Measurements from ENCODE around the gene COQ2.
"Not testable (repeated sequence)": the region's sequence is repeated elsewhere in the genome, so short reads cannot be mapped to it uniquely, and the experiment has no call there.

Gene COQ2, protein sequence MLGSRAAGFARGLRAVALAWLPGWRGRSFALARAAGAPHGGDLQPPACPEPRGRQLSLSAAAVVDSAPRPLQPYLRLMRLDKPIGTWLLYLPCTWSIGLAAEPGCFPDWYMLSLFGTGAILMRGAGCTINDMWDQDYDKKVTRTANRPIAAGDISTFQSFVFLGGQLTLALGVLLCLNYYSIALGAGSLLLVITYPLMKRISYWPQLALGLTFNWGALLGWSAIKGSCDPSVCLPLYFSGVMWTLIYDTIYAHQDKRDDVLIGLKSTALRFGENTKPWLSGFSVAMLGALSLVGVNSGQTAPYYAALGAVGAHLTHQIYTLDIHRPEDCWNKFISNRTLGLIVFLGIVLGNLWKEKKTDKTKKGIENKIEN

DNA sequence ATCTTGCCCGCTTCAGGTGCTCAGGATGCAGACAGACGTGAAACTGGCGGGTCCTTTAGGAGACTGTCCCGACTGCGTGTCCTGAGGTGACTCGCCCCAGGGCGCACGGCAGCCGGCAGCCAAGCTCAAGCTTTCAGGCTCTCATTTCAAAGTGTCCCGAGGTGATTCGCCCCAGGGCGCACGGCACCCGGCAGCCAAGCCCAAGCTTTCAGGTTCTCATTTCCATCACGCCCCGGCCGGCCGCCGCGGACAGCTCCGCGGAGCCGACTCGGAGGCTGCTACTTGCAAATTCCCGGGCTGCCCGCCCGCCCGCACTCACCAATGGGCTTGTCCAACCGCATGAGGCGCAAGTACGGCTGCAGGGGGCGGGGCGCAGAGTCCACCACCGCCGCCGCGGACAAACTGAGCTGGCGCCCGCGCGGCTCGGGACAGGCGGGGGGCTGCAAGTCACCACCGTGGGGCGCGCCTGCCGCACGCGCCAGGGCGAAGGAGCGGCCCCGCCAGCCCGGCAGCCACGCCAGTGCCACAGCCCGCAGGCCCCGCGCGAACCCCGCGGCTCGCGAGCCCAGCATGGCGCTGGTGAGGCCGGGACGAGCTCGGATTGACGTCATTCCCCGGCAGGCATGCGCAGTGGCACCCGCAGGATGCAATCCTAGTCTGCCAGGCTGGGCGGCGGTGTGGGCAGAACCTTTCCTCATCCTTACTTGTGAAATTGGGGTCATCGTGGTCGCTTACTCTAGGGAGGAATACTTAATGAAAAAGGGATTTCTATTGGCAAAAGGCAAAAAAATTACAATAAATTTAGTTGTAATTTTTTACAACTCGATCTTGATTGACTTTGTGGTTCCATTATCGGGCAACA is at the start of gene COQ2:
Gene COQ2 (minus strand): TSS at position 606 of the 862 bp plus-strand sequence. CDS start 34 bp downstream, at position 572.
- in situ Hi-C loops (cut with MboI; ENCODE audit: low pct_unique_long_range_greater_than_20kb, low sequenced_read_pairs), result no loop called here

DNA sequence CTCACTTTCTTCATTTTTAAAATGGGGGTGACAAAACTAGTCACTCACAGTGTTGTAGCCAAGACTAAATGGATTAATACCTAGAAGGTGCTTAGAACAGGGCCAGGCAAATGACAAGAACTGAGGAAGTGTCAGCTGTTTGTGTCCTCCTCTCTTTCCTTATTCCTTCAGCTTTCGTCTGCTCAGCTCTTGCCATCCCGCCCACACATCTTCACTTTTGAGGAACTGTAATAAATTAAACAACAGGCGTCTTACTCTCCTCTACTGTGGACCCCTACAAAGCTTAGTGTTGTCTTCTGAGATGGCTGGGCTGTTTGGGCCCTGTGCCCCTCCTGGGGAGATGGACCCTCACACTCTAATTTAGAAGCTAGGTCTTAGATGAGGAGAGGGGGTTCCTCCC is 47.4 kb upstream of the COQ2 start:
- in situ Hi-C loops (cut with MboI; ENCODE audit: low pct_unique_long_range_greater_than_20kb, low sequenced_read_pairs), result no loop called here
- DNase-seq, result peak; percentile 51

More for the DNA sequence above, at the start of gene COQ2:
- DNase-seq, result peak; percentile 91

DNA sequence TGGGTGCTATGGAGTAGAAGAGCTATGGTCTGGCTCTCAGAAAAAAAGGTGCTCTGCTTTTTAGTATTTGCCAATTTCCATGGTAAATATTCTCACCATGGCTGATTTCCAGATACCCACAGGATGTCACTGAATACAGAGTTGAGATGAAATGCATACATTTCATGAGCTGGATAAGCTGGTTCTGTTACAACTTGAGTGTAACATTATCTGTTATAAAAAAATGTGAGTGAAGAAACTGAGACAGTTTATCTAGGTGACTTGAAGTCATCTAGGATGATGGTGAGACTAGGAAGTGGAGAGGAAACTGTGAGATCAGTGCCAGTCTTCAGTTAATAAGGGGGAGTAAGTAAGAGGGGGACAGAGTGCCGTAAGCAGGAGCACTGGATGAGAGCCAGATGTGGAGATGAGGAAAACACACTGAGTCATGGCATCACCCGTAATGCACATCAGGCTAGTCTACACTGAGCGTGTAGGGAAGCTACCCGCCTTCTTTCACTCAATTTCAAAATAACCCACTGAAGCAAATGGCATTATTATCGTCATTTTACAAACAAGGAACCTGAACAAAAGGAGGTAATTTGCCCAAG is 45.0 kb upstream of the COQ2 start:
- in situ Hi-C loops (cut with MboI; ENCODE audit: low pct_unique_long_range_greater_than_20kb, low sequenced_read_pairs), result no loop called here
- no peak for DNase-seq

DNA sequence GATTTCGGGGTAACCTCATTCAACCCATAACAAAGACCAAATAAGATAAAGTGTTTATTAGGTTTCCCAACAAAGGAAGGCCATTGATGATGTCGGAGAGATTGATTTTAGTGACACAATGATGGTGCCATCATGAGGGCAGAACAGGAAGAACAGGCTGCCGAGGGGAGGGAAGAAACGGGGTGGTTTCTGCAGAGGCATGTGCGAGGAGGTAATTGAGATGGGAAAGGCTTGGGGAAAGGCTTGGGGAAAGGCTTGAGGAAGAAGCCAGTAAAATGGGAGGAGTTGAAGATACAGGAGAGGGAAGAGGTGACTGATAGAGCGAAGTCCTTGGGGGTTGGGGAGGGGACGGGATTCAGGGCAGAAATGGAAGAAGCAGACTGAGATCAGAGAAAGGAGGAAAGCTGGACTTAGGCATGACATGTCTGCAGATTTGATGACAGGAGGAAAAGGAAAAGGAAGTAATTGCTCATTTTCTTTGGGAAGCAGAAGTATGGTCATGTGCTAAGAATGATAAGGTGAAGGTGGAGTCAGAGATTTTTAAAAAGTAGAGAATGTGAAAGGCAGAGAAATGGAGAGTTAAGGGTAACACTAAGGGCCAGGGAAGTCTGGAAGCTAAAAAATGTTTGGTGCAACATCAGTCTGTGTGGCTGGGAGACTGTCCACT is 44.1 kb upstream of the COQ2 start:
- in situ Hi-C loops (cut with MboI; ENCODE audit: low pct_unique_long_range_greater_than_20kb, low sequenced_read_pairs), result no loop called here
- peak; percentile 58 for DNase-seq

DNA sequence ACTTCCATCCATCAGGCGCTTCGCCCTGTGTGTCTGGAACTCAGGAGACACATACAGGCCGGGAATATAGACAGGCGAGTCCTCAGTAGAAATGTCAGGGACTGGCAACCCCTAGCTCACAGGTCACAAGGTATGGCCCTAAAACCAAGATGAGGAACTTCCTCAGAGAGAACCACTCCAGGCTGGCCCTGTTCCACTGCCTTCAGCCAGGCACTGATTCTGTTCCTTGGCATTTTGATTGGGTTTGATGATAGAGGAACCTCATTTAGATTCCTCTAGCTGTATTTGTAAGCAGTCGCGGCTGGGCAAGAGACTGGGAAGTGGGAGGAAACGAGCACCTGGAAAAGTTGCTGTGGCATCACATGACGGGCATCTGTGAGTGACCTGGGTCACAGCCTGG is 41.9 kb upstream of the COQ2 start:
- in situ Hi-C loops (cut with MboI; ENCODE audit: low pct_unique_long_range_greater_than_20kb, low sequenced_read_pairs), result no loop called here
- DNase-seq, result no peak

GRCh38 chr4:83325306-83325705 is 40.7 kb upstream of the COQ2 start:
- DNase-seq; in situ Hi-C loops (cut with MboI; ENCODE audit: low pct_unique_long_range_greater_than_20kb, low sequenced_read_pairs): not testable (repeated sequence)

- in situ Hi-C loops (cut with MboI; ENCODE audit: low pct_unique_long_range_greater_than_20kb, low sequenced_read_pairs), result no loop called here
- no peak for DNase-seq
Observed at GRCh38 chr4:83323136-83323535, 38.5 kb upstream of the COQ2 start.

- peak; percentile 83 for DNase-seq
- in situ Hi-C loops (cut with MboI; ENCODE audit: low pct_unique_long_range_greater_than_20kb, low sequenced_read_pairs), result no loop called here
Observed at GRCh38 chr4:83320548-83320947, 36.0 kb upstream of the COQ2 start.

- no peak for DNase-seq
- in situ Hi-C loops (cut with MboI; ENCODE audit: low pct_unique_long_range_greater_than_20kb, low sequenced_read_pairs), result no loop called here
Observed at GRCh38 chr4:83318666-83319065, 34.1 kb upstream of the COQ2 start.

DNA sequence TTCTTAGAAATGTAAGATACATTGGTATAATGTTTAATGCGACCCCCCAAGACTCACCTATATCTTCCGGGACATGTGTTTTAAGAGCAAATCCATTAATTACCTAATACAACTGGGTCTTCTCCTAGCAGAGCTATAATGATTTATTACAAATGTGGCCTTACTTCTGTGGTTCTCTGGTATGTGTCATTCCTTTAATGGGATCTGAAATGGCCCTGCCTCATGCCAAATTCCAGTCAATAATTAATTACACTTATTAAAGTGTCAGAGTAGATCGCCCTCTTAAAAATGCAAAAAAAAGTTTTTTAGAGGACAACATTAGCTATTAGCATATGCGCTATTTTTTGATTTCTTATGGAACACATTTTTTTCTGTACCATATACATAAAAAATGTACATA is 33.1 kb upstream of the COQ2 start:
- DNase-seq, result no peak
- in situ Hi-C loops (cut with MboI; ENCODE audit: low pct_unique_long_range_greater_than_20kb, low sequenced_read_pairs), result no loop called here

GRCh38 chr4:83316459-83317165 is 32.0 kb upstream of the COQ2 start:
- in situ Hi-C loops (cut with MboI; ENCODE audit: low pct_unique_long_range_greater_than_20kb, low sequenced_read_pairs), result no loop called here
- DNase-seq, result peak; percentile 67

DNA sequence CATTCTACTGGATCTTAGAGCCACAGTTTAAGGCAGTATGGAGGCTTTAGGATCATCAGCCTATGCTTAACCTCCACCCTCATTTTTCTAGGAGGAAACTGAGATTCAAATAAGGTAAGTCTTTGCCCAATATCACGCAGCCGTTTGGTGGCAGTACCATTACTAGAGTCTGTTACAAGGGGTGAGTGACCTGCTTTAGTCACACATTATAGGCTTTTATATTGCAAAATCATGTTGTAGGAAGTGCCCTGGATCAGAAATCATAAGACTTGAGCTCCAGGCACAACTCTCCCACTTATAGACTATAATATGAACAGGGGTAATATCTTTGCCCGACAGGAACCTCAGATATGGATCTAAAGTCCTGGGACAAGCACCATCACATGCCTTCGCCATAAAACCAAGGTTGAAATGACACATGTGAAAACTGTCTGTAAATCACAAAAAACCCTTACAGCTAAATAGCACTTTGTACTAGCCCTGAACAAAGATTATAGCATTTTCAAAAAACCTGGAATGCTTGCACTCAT is 30.8 kb upstream of the COQ2 start:
- in situ Hi-C loops (cut with MboI; ENCODE audit: low pct_unique_long_range_greater_than_20kb, low sequenced_read_pairs), result no loop called here

DNA sequence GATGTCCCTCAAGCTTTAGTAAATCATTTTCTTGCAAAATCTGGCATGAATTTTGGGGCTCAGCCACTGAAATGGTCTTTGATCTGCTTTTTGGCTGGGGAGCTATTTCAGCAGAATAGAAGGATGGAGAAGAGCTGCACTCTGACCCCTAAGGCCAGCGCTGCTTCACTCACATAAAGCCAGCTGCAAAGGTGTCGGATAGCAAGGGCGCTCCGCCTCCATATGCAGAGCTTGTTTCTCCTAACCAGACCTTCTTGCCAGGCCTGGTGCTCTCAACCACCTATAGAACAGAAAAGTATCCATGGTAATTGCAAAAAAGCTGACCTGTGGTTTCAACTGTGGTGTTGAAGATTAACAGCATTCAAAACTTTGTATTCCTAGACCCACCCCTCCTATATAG is 24.1 kb upstream of the COQ2 start:
- no peak for DNase-seq
- in situ Hi-C loops (cut with MboI; ENCODE audit: low pct_unique_long_range_greater_than_20kb, low sequenced_read_pairs), result no loop called here

More for the DNA sequence above, 30.8 kb upstream of the COQ2 start:
- DNase-seq, result no peak

- in situ Hi-C loops (cut with MboI; ENCODE audit: low pct_unique_long_range_greater_than_20kb, low sequenced_read_pairs), result no loop called here
Observed at GRCh38 chr4:83307920-83308319, 23.3 kb upstream of the COQ2 start.

DNA sequence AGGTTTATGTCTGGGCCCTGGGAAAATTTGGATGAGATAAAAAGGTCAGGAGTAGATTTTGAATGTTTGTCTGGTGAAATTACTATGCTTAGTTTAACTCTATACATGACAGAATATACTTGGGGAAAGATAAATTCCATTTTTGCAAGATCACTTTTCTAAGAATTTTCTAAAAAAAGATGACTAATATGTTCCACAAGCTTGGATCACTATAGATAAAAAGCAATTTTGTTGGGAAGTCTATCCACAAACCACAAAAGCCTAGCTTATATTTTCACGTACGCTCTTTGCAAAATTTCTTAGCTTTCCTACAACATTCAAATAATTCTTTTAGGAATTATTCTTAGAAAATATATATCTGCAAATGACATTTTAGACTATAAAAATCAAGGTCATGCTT is 20.6 kb upstream of the COQ2 start:
- no peak for DNase-seq
- in situ Hi-C loops (cut with MboI; ENCODE audit: low pct_unique_long_range_greater_than_20kb, low sequenced_read_pairs), result no loop called here

More at GRCh38 chr4:83307920-83308319, 23.3 kb upstream of the COQ2 start:
- DNase-seq, result no peak

DNA sequence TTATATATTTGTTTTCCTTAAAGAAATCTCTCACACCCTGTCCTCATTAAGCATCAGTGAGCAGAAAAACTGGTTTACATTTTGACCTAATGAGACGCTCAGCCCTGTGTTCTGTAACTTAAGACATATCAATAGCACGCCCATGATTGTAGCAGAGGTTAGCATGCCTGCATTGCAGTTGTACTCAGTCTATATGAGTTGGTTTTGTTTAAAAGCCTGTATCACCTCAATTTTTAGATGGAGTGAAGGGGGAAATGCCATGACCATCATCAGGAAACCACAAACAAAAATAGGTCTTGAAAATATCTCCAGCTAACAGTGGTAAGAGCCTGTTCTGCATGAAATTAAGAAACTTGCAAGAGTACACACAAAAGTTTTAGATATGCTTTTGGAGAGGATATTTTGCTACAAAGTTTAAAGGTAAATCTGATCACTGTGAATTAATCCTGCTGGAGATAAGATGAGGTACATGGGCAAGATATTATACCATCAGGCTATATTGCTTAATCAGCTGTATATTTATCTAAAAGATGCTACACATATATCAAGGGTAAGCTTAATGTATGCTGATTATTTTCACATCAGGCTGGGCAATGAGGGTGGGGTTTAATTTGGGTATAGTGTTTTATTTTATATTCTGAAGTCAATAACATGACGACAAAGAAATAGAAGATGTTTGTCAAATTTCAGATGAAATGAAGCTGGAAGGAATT is 13.1 kb upstream of the COQ2 start:
- peak; percentile 55 for DNase-seq
- in situ Hi-C loops (cut with MboI; ENCODE audit: low pct_unique_long_range_greater_than_20kb, low sequenced_read_pairs), result no loop called here

DNA sequence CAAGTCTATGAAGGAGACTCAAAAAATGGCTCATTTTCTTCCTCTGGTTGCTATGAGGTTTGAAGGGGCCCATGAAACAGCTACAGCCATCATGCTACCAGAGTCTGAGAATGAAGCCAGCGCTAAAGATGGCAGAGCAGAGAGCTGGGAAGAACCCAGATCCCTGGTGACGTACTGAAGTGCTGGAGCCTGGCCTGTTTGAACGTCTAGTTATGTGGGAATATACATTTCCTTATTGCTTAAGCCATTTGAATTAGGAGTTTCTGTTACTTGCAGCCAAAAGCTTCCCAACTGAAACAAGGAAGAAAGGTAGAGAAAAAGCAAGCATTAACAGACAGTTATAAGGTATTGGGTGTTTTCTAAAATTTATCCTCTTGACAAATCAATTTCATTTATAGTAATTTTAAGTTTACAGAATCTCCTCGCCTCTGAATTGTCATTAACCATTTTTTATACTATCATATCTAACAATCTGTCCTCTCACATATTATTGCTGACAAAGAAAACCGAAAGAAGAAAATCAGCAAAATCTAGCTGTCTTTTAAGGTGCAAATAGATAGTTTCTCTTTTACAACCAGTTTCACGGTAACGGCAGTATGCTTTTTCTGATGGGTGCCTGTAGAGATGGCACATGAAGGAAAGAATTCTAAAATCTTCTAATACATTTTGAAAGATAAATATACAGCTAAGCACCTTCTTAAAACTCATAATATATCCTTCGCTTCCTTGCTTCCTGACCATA is 8.9 kb upstream of the COQ2 start:
- in situ Hi-C loops (cut with MboI; ENCODE audit: low pct_unique_long_range_greater_than_20kb, low sequenced_read_pairs), result no loop called here
- DNase-seq, result no peak

All from KBM-7 (cell line).